ENCODE data around the gene WDR70. TPM values are rescaled to one million over a fixed set of nuclear protein-coding genes. Genes with fewer than 3 reads are reported as not detected.

Gene WDR70
- total and polyA plus RNA-seq, 12 donors: 9.2 to 26.0 (median 18.4) TPM

DNA sequence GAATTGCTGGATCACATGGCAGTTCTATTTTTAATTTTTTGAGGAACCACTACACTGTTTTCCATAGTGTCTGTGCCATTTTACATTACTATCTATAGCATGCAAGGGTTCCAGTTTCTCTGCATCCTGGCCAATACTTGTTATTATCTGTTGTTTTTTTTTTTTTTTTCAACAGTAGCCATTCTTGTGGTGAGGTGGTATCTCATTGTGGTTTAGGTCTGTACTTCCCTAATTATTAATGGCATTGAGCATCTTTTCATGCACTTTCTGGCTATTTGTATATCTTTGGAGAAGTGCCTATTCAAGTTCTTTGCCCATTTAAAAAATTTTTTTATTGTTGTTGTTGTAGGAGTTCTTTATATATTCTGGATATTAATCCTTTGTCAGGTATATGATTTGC is 363.0 kb downstream of the WDR70 start:
- H3K9me3 ChIP-seq: no peaks in the 10 kb centered on the region
- H3K27me3 ChIP-seq: no peaks in the 10 kb centered on the region
- H3K4me3 ChIP-seq: no peak overlapping the region
- intact Hi-C loops (cut with DNase I): no loop called here
- no peak for ATAC-seq
- H3K4me1 ChIP-seq: peaks cover 0 to 39% (median 5%) of the 10 kb centered on the region in 9 donors
- H3K27ac ChIP-seq: no peak overlapping the region
- peaks cover 0 to 17% (median 0%) of the 10 kb centered on the region in 9 donors for H3K36me3 ChIP-seq
- TF ChIP-seq CTCF (IDR thresholded peaks at IDR 0.05): no peak
- no peak for DNase-seq

DNA sequence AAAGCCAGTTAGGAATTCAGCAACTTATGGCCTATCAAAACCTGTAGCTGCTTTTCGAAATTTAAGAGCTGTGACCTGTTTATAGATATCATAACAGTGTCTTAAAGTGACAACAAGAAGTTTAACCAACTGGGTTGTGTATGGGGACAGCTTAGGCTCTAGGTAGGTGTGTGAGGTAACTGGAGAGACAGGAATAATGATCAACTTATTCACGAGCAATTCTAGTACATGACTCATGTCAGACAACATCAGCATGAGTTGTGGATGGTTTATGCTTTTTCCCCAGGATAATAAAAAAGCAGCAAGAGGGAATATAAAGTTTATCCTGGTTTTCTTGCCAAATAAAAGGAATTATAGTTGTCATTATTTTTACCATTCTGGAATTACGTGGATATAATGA is 372.1 kb downstream of the WDR70 start:
- H3K27ac ChIP-seq: no peak overlapping the region
- 87 to 90% methylated on average over 3 of the region's 3 CpGs for WGBS, 2 donors
- no peak for TF ChIP-seq CTCF (IDR thresholded peaks at IDR 0.05)
- ATAC-seq (no peak), DNase-seq (no peak)
- no peak overlapping the region for H3K4me3 ChIP-seq
- no peaks in the 10 kb centered on the region for H3K4me1 ChIP-seq
- no peaks in the 10 kb centered on the region for H3K27me3 ChIP-seq
- H3K36me3 ChIP-seq: peaks cover 0 to 33% (median 0%) of the 10 kb centered on the region in 9 donors
- H3K9me3 ChIP-seq: peaks cover 0 to 6% (median 0%) of the 10 kb centered on the region in 11 donors
- intact Hi-C loops (cut with DNase I): no loop called here

- DNase-seq: no peak
- no peak overlapping the region for H3K4me3 ChIP-seq
- WGBS, 2 donors: 95 to 97% methylated on average over 4 of the region's 4 CpGs
- intact Hi-C loops (cut with DNase I): no loop called here
- H3K27me3 ChIP-seq: no peaks in the 10 kb centered on the region
- peaks cover 0 to 15% (median 4%) of the 10 kb centered on the region in 11 donors for H3K9me3 ChIP-seq
- no peak overlapping the region for H3K27ac ChIP-seq
- peaks cover 0 to 33% (median 0%) of the 10 kb centered on the region in 9 donors for H3K36me3 ChIP-seq
- H3K4me1 ChIP-seq: no peaks in the 10 kb centered on the region
- ATAC-seq: no peak
- no peak for TF ChIP-seq CTCF (IDR thresholded peaks at IDR 0.05)
Observed at GRCh38 chr5:37754976-37755375, 375.9 kb downstream of the WDR70 start.

DNA sequence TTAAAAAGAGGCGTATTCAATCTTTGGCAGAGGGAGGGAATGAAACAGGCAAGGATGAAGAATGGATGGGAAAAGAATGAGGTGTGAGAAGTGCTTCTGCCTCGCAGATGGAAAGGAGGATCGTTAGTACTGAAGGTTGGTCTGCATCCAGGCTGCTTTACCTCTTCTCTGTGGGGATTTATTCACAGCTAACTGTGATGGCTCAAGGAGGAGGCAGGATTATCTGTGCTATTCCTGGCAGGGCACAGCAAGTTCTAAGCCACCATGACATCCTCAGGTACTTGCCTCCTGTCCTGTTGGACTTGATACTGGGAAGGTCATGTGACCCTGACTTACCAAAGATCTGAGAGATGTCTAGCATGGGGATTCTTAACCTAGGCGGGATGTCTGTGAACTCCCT is 376.5 kb downstream of the WDR70 start:
- ATAC-seq: no peak
- intact Hi-C loops (cut with DNase I): no loop called here

More for the DNA sequence above, 376.5 kb downstream of the WDR70 start:
- no peak for TF ChIP-seq CTCF (IDR thresholded peaks at IDR 0.05)
- no peak for DNase-seq
- no peaks in the 10 kb centered on the region for H3K27me3 ChIP-seq
- peaks cover 0 to 33% (median 0%) of the 10 kb centered on the region in 9 donors for H3K36me3 ChIP-seq
- no peaks in the 10 kb centered on the region for H3K4me1 ChIP-seq
- H3K4me3 ChIP-seq: no peak overlapping the region
- peaks cover 0 to 15% (median 4%) of the 10 kb centered on the region in 11 donors for H3K9me3 ChIP-seq
- no peak overlapping the region for H3K27ac ChIP-seq
- WGBS, 2 donors: 91% methylated on average over 4 of the region's 4 CpGs
